Embryonic facial prominence (tissue), 1 donor: ENCODE measurements around the gene CPT1B.

Experiments
- DNase-seq: peaks from one replicate; pipeline ENCODE4 v3.0.0-alpha.2; 2016; ENCODE audit errors: extremely low spot score

Gene CPT1B

GRCh38 chr22:50585781-50586180 lies 7.6 kb upstream of the CPT1B start:
- DNase-seq = no peak

- DNase-seq = no peak
Measured at GRCh38 chr22:50585238-50585637, 7.0 kb upstream of the CPT1B start.

- DNase-seq = no peak
Measured at GRCh38 chr22:50584106-50585096, 6.2 kb upstream of the CPT1B start.

- no peak for DNase-seq
Measured at GRCh38 chr22:50583294-50583861, 5.2 kb upstream of the CPT1B start.

GRCh38 chr22:50582493-50583293 lies 4.5 kb upstream of the CPT1B start, which contains the start of gene CHKB:
CHKB (minus strand) TSS chr22:50582849; CDS start chr22:50582781, 68 bp downstream.
- DNase-seq = peak; percentile 96

- no peak for DNase-seq
Measured at GRCh38 chr22:50581950-50582492, 3.8 kb upstream of the CPT1B start.

- no peak for DNase-seq
Measured at GRCh38 chr22:50581031-50581949, 3.1 kb upstream of the CPT1B start.

- DNase-seq = no peak
Measured at GRCh38 chr22:50579752-50580151, 1.5 kb upstream of the CPT1B start.

GRCh38 chr22:50578776-50579310 lies 616 bp upstream of the CPT1B start:
- no peak for DNase-seq

- no peak for DNase-seq
Measured at GRCh38 chr22:50577697-50577986, 585 bp downstream of the CPT1B start.

- DNase-seq = no peak
Measured at GRCh38 chr22:50576806-50577696, 1.2 kb downstream of the CPT1B start.

- DNase-seq = no peak
Measured at GRCh38 chr22:50576070-50576469, 2.2 kb downstream of the CPT1B start.

GRCh38 chr22:50575426-50575941 lies 2.7 kb downstream of the CPT1B start:
- DNase-seq = no peak

GRCh38 chr22:50574383-50574755 lies 3.9 kb downstream of the CPT1B start:
- DNase-seq = no peak

- DNase-seq = no peak
Measured at GRCh38 chr22:50573491-50574382, 4.5 kb downstream of the CPT1B start.

- no peak for DNase-seq
Measured at GRCh38 chr22:50572965-50573364, 5.3 kb downstream of the CPT1B start.

- no peak for DNase-seq
Measured at GRCh38 chr22:50571264-50572175, 6.7 kb downstream of the CPT1B start.
